Osteoblast (primary cell): Measurements from ENCODE around the gene SLC30A4. TPM values are rescaled to one million over a fixed set of nuclear protein-coding genes. Genes with fewer than 3 reads are reported as not detected.

ENCODE experiments used
- small RNA-seq: library from RNA; depleted of rRNA; stranded (forward); fragments of <200 nt; gene quantifications from one replicate; pipeline ENCODE3, GENCODE V24; 2012
- total RNA-seq: library from RNA; depleted of rRNA; stranded (reverse); fragments of >200 nt; gene quantifications from 2 replicates; pipeline ENCODE4 v1.2.3, GENCODE V29; 2012

SLC30A4 gene
- total RNA-seq, 1 donor, result 19.5 TPM

Small RNAs within 50 kb of the gene (small RNA-seq; reads per million reads assigned to genes)
- gene DPPA5P2, result not detected
- not detected for gene SNORA41B

Other genes starting within 250 kb of the SLC30A4 start
- gene GATM, start 144.2 kb downstream of the SLC30A4 start, total RNA-seq, result 0.59 and 0.72 TPM in 2 replicates
- 103 and 104 TPM in 2 replicates for gene BLOC1S6, start 64.6 kb upstream of the SLC30A4 start, total RNA-seq
- gene SQOR, start 112.3 kb upstream of the SLC30A4 start, total RNA-seq, result 122 and 134 TPM in 2 replicates